DMS79 (cell line): ENCODE data around the gene LNX1.
"Not testable (repeated sequence)": the region's sequence is repeated elsewhere in the genome, so short reads cannot be mapped to it uniquely, and the experiment has no call there.

Experiments used
- DNase-seq: peaks from one replicate; lab custom pipeline; 2025; lab: John Stamatoyannopoulos, UW

The LNX1 gene

GRCh38 chr4:53497487-53498244, 93.6 kb downstream of the LNX1 start:
- no peak for DNase-seq

GRCh38 chr4:53494851-53495250, 96.4 kb downstream of the LNX1 start:
- no peak for DNase-seq

- DNase-seq, result no peak
Observed at GRCh38 chr4:53490965-53491622, 100.2 kb downstream of the LNX1 start.

GRCh38 chr4:53490161-53490956, 100.9 kb downstream of the LNX1 start:
- DNase-seq, result no peak

- no peak for DNase-seq
Observed at GRCh38 chr4:53489279-53489889, 101.9 kb downstream of the LNX1 start.

- no peak for DNase-seq
Observed at GRCh38 chr4:53487766-53488165, 103.5 kb downstream of the LNX1 start.

- no peak for DNase-seq
Observed at GRCh38 chr4:53485658-53486040, 105.6 kb downstream of the LNX1 start.

GRCh38 chr4:53484911-53485657, 106.2 kb downstream of the LNX1 start:
- no peak for DNase-seq

- no peak for DNase-seq
Observed at GRCh38 chr4:53483250-53483649, 108.0 kb downstream of the LNX1 start.

GRCh38 chr4:53481586-53481985, 109.7 kb downstream of the LNX1 start:
- DNase-seq, result no peak

- DNase-seq, result no peak
Observed at GRCh38 chr4:53480909-53481308, 110.4 kb downstream of the LNX1 start.

- DNase-seq, result no peak
Observed at GRCh38 chr4:53479736-53480525, 111.4 kb downstream of the LNX1 start.

- no peak for DNase-seq
Observed at GRCh38 chr4:53478671-53479456, 112.4 kb downstream of the LNX1 start.

GRCh38 chr4:53477636-53478035, 113.7 kb downstream of the LNX1 start:
- no peak for DNase-seq

GRCh38 chr4:53477038-53477565, 114.2 kb downstream of the LNX1 start:
- no peak for DNase-seq

- DNase-seq, result no peak
Observed at GRCh38 chr4:53476232-53477037, 114.9 kb downstream of the LNX1 start.

- DNase-seq, result not testable (repeated sequence)
Observed at GRCh38 chr4:53466576-53466975, 124.7 kb downstream of the LNX1 start.

- DNase-seq, result no peak
Observed at GRCh38 chr4:53465891-53466290, 125.4 kb downstream of the LNX1 start.

GRCh38 chr4:53465281-53465680, 126.0 kb downstream of the LNX1 start:
- DNase-seq, result no peak
